ENCODE results near the gene CA4.
A peak's percentile ranks its signal among the peaks of the same experiment; 100 is the strongest.

GRCh38 chr17:60141111-60142018, 8.4 kb upstream of the CA4 start:
- TF ChIP-seq CTCF (IDR thresholded peaks at IDR 0.05) (no peak), EZH2 (IDR thresholded peaks at IDR 0.05; ENCODE audit: borderline replicate concordance, insufficient read depth, low read depth, low read length, poor library complexity, severe bottlenecking) (peak; percentile 66)
